GM19238 (cell line): ENCODE results near the gene USHBP1.

Experiments used
- DNase-seq: peaks from one replicate; pipeline ENCODE4 v3.0.0; 2011; ENCODE audit warnings: low spot score; ENCODE audit not compliant: insufficient read length

Gene USHBP1

GRCh38 chr19:17240826-17241399, 23.6 kb downstream of the USHBP1 start:
- no peak for DNase-seq

- DNase-seq: no peak
Measured at GRCh38 chr19:17240062-17240752, 24.3 kb downstream of the USHBP1 start.

GRCh38 chr19:17237747-17238706, 26.5 kb downstream of the USHBP1 start:
- no peak for DNase-seq

GRCh38 chr19:17236811-17237543, 27.6 kb downstream of the USHBP1 start:
- no peak for DNase-seq

GRCh38 chr19:17235971-17236777, 28.4 kb downstream of the USHBP1 start:
- DNase-seq: peak; percentile 61

- peak; percentile 70 for DNase-seq
Measured at GRCh38 chr19:17235300-17235970, 29.1 kb downstream of the USHBP1 start.

- DNase-seq: peak; percentile 79
Measured at GRCh38 chr19:17234911-17235299, 29.6 kb downstream of the USHBP1 start.

- DNase-seq: no peak
Measured at GRCh38 chr19:17232258-17232657, 32.3 kb downstream of the USHBP1 start.

- no peak for DNase-seq
Measured at GRCh38 chr19:17229890-17230289, 34.7 kb downstream of the USHBP1 start.

GRCh38 chr19:17227798-17228367, 36.7 kb downstream of the USHBP1 start:
- no peak for DNase-seq

- peak; percentile 89 for DNase-seq
Measured at GRCh38 chr19:17226002-17226933, 38.3 kb downstream of the USHBP1 start, which contains the start of gene OCEL1. OCEL1 (plus strand) TSS chr19:17226226; CDS start chr19:17226248, 22 bp downstream.

GRCh38 chr19:17225053-17225452, 39.5 kb downstream of the USHBP1 start:
- DNase-seq: no peak

- no peak for DNase-seq
Measured at GRCh38 chr19:17220207-17220758, 44.3 kb downstream of the USHBP1 start.

- DNase-seq: no peak
Measured at GRCh38 chr19:17219286-17219685, 45.3 kb downstream of the USHBP1 start.

- no peak for DNase-seq
Measured at GRCh38 chr19:17216058-17216670, 48.4 kb downstream of the USHBP1 start.

- DNase-seq: peak; percentile 92
Measured at GRCh38 chr19:17215127-17215971, 49.2 kb downstream of the USHBP1 start, which contains the start of gene USE1. USE1 (plus strand) TSS chr19:17215357; CDS start chr19:17215406, 49 bp downstream.
